ENCODE results near the gene TMIGD1. TPM values are rescaled to one million over a fixed set of nuclear protein-coding genes. Genes with fewer than 3 reads are reported as not detected.

The TMIGD1 gene
- total and polyA plus RNA-seq, 2 donors (not counting 3 experiments of a cell fraction or from before 2014, with no cell fraction given) = not detected

DNA sequence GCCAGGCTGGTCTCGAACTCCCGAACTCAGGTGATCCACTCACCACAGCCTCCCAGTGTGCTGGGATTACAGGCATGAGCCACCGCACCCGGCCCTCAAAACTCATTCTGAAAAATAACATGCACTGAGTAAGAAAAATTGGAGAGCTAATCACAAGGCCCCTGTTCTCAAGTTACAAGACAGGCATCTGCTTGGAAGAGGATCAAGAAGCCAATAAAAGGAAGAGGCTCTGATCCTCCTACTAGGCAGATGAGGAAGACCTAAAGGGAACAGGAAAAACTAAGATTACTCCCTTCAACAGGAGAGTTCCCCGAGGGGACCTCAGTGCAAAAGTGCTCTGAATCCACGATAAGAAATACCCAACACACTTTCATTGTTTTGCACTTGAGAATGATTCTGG lies 60.5 kb downstream of the TMIGD1 start:
- Histone ChIP-seq H3K9me1 (replicated peaks; ENCODE audit: control insufficient read depth, extremely low read depth, insufficient read depth, low read length) (no peaks in the 10 kb centered on the region), H3K27me3 (ENCODE audit: control insufficient read depth in 2 of 2, insufficient read depth in 2 of 2, low read length in 2 of 2) (no peaks in the 10 kb centered on the region), H3K27ac (ENCODE audit: insufficient read depth, low read depth, low read length) (no peak overlapping the region), H3K79me2 (ENCODE audit: control insufficient read depth, insufficient read depth, low read length) (no peaks in the 10 kb centered on the region), H2AFZ (ENCODE audit: low read depth, low read length) (no peak overlapping the region), H3K36me3 (ENCODE audit: control insufficient read depth in 2 of 2, extremely low read depth in 1 of 2, insufficient read depth in 2 of 2, low read length in 2 of 2) (peaks cover 16 to 19% of the 10 kb centered on the region in 2 experiments), H3K9ac (replicated peaks; ENCODE audit: extremely low read depth, insufficient read depth, low read length) (no peak overlapping the region), H3K9me3 (replicated peaks; ENCODE audit: control insufficient read depth, insufficient read depth, low read length) (no peaks in the 10 kb centered on the region), H3K4me2 (ENCODE audit: insufficient read depth, low read length) (no peak overlapping the region), H3K4me1 (ENCODE audit: control insufficient read depth, extremely low read depth, insufficient read depth, low read length) (peaks cover 5% of the 10 kb centered on the region), H3K4me3 (replicated peaks in 1 of 3; ENCODE audit: insufficient read depth in 1 of 3, low read depth in 1 of 3, low read length in 3 of 3) (no peak overlapping the region), H4K20me1 (replicated peaks; ENCODE audit: control insufficient read depth, extremely low read depth, insufficient read depth, low read length) (no peaks in the 10 kb centered on the region)
- POLR2A ChIA-PET = no interaction called here
- CTCF ChIA-PET = interaction anchor here (1.0 kb wide), 1 partner anchor 168 kb away, joined by 4 read pairs; no protein-coding TSS in a partner anchor
- BruUV-seq (replicated peaks) = no TSS peak
- TF ChIP-seq MYC (IDR thresholded peaks at IDR 0.05; ENCODE audit: low read depth, low read length) = no peak
- TF ChIP-seq EZH2 (IDR thresholded peaks at IDR 0.05; ENCODE audit: borderline replicate concordance, low read depth, low read length, severe bottlenecking) = no peak
- TF ChIP-seq POLR2AphosphoS5 (IDR thresholded peaks at IDR 0.05; ENCODE audit: insufficient read depth, low read depth, low read length) = no peak
- TF ChIP-seq, protein P1, sequence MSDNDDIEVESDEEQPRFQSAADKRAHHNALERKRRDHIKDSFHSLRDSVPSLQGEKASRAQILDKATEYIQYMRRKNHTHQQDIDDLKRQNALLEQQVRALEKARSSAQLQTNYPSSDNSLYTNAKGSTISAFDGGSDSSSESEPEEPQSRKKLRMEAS (IDR thresholded peaks at IDR 0.05; ENCODE audit: insufficient read depth, insufficient read length) = no peak
- TF ChIP-seq GATA2 (IDR thresholded peaks at IDR 0.05; ENCODE audit: insufficient read depth, insufficient read length, low read depth, low read length) = no peak
- no peak for TF ChIP-seq POLR2A (IDR thresholded peaks at IDR 0.05; ENCODE audit: low read depth, low read length)
- TF ChIP-seq, protein P2, sequence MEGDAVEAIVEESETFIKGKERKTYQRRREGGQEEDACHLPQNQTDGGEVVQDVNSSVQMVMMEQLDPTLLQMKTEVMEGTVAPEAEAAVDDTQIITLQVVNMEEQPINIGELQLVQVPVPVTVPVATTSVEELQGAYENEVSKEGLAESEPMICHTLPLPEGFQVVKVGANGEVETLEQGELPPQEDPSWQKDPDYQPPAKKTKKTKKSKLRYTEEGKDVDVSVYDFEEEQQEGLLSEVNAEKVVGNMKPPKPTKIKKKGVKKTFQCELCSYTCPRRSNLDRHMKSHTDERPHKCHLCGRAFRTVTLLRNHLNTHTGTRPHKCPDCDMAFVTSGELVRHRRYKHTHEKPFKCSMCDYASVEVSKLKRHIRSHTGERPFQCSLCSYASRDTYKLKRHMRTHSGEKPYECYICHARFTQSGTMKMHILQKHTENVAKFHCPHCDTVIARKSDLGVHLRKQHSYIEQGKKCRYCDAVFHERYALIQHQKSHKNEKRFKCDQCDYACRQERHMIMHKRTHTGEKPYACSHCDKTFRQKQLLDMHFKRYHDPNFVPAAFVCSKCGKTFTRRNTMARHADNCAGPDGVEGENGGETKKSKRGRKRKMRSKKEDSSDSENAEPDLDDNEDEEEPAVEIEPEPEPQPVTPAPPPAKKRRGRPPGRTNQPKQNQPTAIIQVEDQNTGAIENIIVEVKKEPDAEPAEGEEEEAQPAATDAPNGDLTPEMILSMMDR (IDR thresholded peaks at IDR 0.05; ENCODE audit: extremely low read depth in 1 of 2, insufficient read depth in 1 of 2, low read depth in 1 of 2, low read length in 2 of 2) = no peak
- TF ChIP-seq JUN (IDR thresholded peaks at IDR 0.05; ENCODE audit: borderline replicate concordance, insufficient read depth, insufficient read length, low read depth) = no peak
- TF ChIP-seq FOS (IDR thresholded peaks at IDR 0.05; ENCODE audit: borderline replicate concordance, insufficient read depth, low read length) = no peak
- dilution Hi-C loops (cut with MboI; ENCODE audit: extremely low pct_ligation_motif_present, low sequenced_read_pairs) (no loop called here), intact Hi-C loops (cut with micrococcal nuclease) (no loop called here)
- FAIRE-seq = no peak
- no peak for DNase-seq (ENCODE audit: low read depth, low spot score)
